Measurements from ENCODE around the gene FCER1G. TPM values are rescaled to one million over a fixed set of nuclear protein-coding genes. Genes with fewer than 3 reads are reported as not detected.

FCER1G gene
- total RNA-seq, 1 donor from 2014 or later: 158 TPM

GRCh38 chr1:161258439-161259344 lies 43.6 kb downstream of the FCER1G start, which contains the start of gene PCP4L1:
Gene PCP4L1, plus strand, starts transcription at chr1:161258745. Its CDS starts 230 bp downstream, at chr1:161258975.
- no peaks in the 10 kb centered on the region for H3K9me3 ChIP-seq
- DNase-seq (peak; percentile 84), ATAC-seq (peak; percentile 95)
- H3K27me3 ChIP-seq: peaks cover 29% of the 10 kb centered on the region
- intact Hi-C loops (cut with DNase I): no loop called here
- no peak for TF ChIP-seq CTCF (IDR thresholded peaks at IDR 0.05)
- H3K4me1 ChIP-seq: no peaks in the 10 kb centered on the region
- H3K36me3 ChIP-seq: no peaks in the 10 kb centered on the region
- H3K4me3 ChIP-seq: peak within 1 kb of the TSS; percentile 43
- H3K27ac ChIP-seq: no peak within 1 kb of the TSS

GRCh38 chr1:161259345-161259702 lies 44.2 kb downstream of the FCER1G start:
- intact Hi-C loops (cut with DNase I): no loop called here
- H3K27me3 ChIP-seq: peaks cover 29% of the 10 kb centered on the region
- ATAC-seq: no peak

GRCh38 chr1:161259765-161260164 lies 44.7 kb downstream of the FCER1G start:
- DNase-seq: no peak
- Histone ChIP-seq H3K27me3 (peaks cover 29% of the 10 kb centered on the region), H3K9me3 (no peaks in the 10 kb centered on the region), H3K27ac (no peak overlapping the region), H3K4me1 (no peaks in the 10 kb centered on the region), H3K36me3 (no peaks in the 10 kb centered on the region), H3K4me3 (no peak overlapping the region)
- no peak for TF ChIP-seq CTCF (IDR thresholded peaks at IDR 0.05)
- intact Hi-C loops (cut with DNase I): no loop called here
- no peak for ATAC-seq

More at GRCh38 chr1:161259345-161259702, 44.2 kb downstream of the FCER1G start:
- H3K4me1 ChIP-seq: no peaks in the 10 kb centered on the region
- no peaks in the 10 kb centered on the region for H3K9me3 ChIP-seq
- TF ChIP-seq CTCF (IDR thresholded peaks at IDR 0.05): no peak
- H3K36me3 ChIP-seq: no peaks in the 10 kb centered on the region
- DNase-seq: no peak
- H3K4me3 ChIP-seq: peak overlapping the region; percentile 43
- H3K27ac ChIP-seq: no peak overlapping the region

DNA sequence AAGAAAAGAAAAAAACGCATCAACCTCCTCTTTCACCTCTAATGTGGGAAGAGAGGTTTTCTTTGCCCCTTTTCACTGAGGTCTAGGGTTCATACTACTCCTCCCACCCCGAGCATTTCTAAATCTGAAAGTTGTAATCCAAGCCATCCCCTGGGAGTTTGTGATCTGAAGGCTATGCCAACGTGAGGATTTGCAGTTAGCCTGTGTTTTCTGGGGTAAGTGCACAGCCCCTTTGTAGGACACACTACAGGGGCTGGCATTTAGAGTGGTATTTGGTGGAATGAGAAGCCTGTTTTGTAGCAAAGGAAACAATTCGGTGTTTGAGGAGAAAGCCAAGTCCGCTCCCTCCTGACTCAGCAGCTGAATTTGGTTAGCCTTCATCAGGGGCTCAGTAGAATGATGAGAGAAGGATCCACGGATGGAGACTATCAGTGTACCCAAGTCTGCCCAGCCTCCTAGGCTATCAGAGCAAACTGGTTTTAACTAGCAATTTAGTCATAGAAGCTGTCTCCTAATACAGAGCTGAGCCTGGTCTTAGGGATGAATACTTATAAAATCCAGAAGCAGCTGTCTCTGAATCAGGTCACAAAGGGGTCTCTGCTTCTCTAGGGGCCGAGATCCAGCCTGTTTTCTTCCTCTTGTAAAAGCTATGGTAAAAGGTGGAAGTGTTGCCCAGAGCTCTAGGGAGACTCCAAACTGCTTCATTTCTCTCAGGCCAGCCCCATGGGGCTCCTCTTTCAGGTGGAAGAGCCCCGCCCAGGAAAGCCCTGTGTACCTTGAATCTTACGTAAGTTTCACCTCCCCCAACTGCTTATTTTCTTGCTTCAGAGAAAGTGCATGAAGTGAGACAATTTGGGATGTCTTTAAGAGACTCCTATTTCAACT lies 45.5 kb downstream of the FCER1G start:
- H3K27ac ChIP-seq: no peak overlapping the region
- H3K9me3 ChIP-seq: no peaks in the 10 kb centered on the region
- H3K27me3 ChIP-seq: peaks cover 29% of the 10 kb centered on the region
- H3K36me3 ChIP-seq: no peaks in the 10 kb centered on the region
- ATAC-seq: peak; percentile 66
- no peak overlapping the region for H3K4me3 ChIP-seq
- no peak for DNase-seq
- TF ChIP-seq CTCF (IDR thresholded peaks at IDR 0.05): no peak
- intact Hi-C loops (cut with DNase I): no loop called here
- H3K4me1 ChIP-seq: no peaks in the 10 kb centered on the region

GRCh38 chr1:161261261-161262235 lies 46.5 kb downstream of the FCER1G start:
- H3K27ac ChIP-seq: no peak overlapping the region
- no peak for ATAC-seq
- H3K4me3 ChIP-seq: no peak overlapping the region
- TF ChIP-seq CTCF (IDR thresholded peaks at IDR 0.05): no peak
- intact Hi-C loops (cut with DNase I): no loop called here
- H3K4me1 ChIP-seq: no peaks in the 10 kb centered on the region
- no peaks in the 10 kb centered on the region for H3K36me3 ChIP-seq
- peaks cover 29% of the 10 kb centered on the region for H3K27me3 ChIP-seq
- no peak for DNase-seq
- H3K9me3 ChIP-seq: no peaks in the 10 kb centered on the region

Data from upper lobe of right lung (tissue), 1 donor.